Left lobe of liver (tissue), 2 donors: ENCODE data around the gene HECTD2. TPM values are rescaled to one million over a fixed set of nuclear protein-coding genes. Genes with fewer than 3 reads are reported as not detected.
"Not testable (repeated sequence)": the region's sequence is repeated elsewhere in the genome, so short reads cannot be mapped to it uniquely, and the experiment has no call there.

ENCODE experiments used
- ATAC-seq: fragments of 200-7000 bp; cut with Tn5 transposase; one replicate; pipeline ENCODE4 v1.9.1; 2020; ENCODE audit warnings: mild to moderate bottlenecking, moderate library complexity
- DNase-seq: peaks from one replicate; pipeline ENCODE4 v3.0.0-alpha.2; 2020; ENCODE audit warnings: low spot score
- total RNA-seq: library from RNA; stranded (reverse); gene quantifications from one replicate; pipeline ENCODE4 v1.2.1, GENCODE V29; 2021
- donor health status: DM: no; HTN: no; CAD: no; lungs with moderate emphysema.
- donor health status: DM: no; HTN: yes; CAD: no.

The HECTD2 gene
- total RNA-seq, 1 donor from 2014 or later = 1.7 TPM

DNA sequence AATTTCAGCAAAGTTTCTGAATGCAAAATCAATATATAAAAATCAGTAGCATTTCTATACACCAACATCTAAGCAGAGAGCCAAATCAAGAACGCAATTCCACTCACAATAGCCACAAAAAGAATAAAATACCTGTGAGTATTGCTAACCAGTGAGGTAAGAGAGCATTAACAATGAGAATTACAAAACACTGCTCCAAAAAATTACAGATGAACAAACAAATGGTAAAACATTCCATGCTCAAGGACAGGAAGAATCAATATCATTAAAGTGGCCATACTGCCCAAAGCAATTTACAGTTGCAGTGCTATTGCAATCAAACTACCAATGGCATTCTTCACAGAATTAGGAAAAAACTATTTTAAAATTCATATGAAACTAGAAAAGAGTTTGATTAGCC is 61.5 kb downstream of the HECTD2 start:
- DNase-seq = no peak
- no peak for ATAC-seq

DNA sequence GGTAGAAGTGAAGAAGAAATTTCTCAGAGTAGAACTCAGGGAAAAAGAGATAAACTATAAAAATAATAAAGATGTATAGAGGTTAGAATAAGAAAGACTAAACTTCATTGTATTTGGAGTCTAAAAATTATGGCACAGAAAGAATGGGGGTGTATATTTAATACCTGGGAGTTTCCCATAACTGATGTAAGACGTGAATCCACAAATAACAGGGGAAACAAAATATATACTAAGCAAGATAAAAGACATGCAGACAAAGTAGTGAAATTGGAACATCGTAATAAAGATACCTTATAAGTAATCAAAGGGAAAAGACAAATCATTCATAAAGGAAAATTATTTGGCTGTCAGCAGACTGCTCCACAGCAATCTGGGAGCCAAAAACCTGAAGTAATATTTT is 62.8 kb downstream of the HECTD2 start:
- no peak for ATAC-seq
- no peak for DNase-seq

DNA sequence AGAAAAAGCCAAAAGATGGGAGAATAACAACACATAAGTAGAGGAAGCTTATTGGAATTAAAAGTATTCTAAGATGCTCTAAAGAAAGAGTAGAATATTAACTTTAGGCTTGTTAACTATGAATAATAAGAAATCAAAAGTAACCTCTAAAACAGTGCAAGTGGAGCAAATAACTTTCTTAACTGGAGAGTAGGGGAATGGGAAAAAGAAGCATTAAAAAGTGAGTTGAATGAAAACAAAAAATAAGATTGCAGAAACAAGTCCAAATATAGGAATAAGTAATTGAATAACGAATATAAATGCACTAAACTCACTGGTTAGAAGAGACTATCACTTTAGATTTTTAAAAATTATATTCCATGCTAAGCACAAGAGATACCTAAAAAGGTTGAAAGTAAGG is 63.9 kb downstream of the HECTD2 start:
- DNase-seq = no peak
- ATAC-seq = no peak

DNA sequence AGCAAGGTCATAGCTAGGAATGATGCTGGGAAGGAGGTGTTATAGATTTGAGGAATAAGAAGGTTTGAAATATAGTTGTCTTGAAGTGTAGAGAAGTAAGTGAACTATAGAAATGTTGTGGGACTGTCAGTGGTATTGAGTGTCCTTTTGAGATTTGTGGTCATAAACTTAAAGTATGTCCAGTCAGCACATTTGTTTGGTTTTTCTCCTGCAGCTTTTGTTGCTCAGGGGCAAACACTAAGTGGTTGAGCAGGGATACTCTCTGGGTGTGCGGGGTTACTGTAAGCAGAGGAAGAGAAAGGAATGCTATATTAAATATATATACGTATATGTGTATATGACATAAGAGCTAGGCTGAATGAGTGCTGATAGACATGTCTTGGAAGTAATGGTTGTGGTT is 67.1 kb downstream of the HECTD2 start:
- DNase-seq (no peak), ATAC-seq (no peak)

DNA sequence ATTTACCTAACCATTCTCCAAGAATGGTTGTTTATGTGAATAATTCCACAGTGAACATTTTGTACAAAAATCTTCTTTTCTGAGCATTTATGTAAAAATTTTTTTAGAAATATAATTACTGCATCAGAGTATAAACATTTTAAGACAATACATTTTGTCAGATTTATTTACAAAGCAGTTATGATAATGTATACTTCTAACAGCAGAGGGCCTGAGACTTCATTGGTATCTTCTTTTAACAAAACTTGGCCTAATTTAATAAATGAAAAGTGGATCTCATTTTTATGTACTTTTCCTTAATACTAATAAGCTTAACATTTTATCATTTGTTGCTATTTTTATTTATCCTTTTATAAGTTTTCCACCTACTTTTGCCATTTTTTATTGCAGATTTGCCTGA is 69.4 kb downstream of the HECTD2 start:
- ATAC-seq (no peak), DNase-seq (no peak)

DNA sequence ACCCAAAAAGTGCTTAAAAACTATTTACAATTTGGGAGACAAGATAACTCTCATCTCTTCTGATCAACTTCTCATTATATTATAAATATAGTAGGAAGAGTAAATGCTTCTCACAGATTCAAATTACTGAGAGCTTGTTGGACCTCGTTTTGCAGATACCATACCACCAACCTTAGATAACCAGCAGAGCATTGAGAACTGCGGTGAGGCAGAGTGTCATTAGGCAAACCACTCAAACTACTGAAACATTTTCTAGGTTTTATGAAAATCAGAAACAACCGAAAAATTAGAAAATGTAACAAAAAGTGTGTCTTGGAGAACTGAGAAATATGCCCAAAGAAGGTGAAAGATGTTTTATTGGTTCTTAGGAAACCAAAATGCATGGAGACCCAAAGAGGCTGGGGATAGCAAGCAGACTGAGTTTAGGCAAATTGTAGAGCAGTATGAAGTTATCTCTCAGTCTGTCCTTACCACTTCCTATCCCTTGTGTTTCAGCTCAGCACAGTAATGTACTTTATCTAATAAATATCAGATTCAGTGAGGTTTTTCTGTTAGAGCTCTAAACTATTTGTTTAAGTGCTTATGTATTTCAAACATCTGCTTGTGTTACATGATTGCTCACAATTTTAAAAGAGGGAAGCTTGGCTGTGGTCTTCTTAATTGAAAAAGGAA is 77.9 kb downstream of the HECTD2 start:
- ATAC-seq = no peak
- DNase-seq = no peak

DNA sequence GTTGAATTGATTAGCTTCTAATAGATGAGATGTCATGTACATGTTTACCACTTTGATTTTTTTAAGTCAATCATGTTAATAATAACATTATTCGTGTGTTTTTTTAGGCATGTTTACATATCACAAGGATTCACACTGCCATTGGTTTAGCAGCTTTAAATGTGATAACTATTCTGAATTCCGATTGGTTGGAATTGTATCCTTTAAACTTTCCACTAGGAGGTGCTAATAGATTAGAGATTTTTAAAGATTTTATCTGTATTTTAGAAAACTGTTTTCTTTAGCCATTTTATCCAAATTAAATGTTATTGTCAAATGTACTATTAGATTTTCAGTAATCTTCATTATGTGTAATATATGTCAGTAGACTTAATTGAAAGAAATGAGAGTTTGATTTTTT is 83.2 kb downstream of the HECTD2 start:
- DNase-seq (no peak), ATAC-seq (peak; percentile 85)

DNA sequence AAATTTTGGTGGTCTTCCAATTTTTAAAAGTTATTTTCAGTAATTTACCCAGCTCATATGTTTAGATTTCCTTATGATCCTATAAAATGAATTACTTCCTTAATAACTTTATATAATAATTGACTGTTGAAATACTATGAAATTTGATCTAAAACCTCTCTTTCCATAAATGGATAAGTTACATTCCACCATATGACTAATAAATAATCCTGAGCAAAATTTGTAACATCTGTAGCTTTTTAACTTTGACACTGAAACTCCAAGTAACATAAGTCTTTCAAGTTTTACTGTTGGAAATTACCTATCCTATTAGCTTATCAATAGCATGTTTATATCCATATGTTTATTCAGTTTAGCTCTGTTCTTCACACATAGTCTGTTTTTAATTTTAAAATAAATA is 85.3 kb downstream of the HECTD2 start:
- ATAC-seq (no peak), DNase-seq (no peak)

DNA sequence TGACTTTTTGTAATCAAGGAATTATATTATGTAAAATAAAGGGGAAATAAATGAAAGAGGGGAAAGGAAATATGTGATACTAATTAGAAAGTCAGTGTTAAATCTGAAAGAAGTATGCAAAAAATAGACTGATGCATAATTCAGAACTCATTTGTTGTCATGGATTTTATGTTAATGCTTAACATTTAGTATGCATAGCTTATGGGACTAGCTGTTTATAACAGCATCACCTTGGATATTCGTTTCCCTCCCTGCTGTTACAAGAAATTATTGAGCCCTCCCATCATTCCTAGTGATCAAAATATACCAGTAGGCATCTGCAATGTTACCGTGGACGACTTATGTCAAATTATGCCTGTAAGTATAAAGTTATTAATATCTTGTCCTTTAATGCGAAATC is 85.9 kb downstream of the HECTD2 start:
- ATAC-seq (no peak), DNase-seq (no peak)

DNA sequence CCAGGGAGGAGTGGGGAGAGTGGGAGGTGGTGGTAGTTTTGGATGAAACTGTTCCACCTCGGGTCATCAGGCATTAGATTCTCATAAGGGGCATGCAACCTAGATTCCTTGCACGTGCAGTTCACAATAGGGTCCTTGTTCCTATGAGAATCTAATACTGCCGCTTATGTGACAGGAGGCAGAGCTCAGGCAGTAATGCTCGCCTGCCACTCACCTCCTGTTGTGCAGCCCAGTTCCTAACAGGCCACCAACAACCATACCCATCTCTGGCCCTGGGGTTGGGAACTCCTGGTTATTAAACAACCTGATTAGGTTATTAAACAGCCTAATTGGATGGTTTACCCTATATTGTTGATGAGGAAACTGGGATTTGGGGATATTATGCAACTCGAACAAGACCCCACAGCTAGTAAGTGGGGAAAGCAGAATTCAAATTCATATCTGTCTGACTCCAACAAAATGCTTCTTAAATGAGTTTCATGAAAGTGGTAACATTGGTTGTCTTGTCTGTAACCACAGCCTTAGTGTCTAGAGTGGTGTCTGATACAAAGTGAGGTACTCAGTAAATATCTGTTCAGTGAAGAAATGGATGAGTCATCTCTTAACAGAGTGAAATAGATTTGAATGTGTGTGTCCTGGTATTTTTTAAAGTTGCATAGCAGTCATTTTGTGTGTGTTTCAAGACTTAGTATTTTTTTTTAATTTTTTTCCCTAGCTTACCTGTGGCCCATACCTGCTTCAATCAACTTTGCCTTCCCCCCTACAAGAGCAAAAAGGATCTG is 101.6 kb downstream of the HECTD2 start:
- DNase-seq (no peak), ATAC-seq (no peak)

DNA sequence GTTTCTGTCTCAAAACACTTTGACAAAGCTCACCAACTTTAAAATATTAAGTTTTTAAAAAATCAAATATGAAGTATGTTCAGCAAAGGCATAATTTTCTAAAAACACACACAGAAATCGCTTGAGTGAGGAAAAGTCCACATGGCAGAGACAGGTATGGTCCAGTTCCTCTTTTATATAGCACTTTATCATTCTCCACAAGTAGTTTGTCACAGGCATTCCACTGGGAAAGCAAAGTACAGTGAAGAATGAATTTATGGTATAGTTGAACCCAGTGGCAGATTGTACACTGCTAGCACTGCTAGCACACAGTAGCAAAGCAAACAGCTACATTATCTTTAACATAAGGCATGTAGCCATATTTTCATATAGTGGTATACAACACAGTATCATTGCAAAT is 102.3 kb downstream of the HECTD2 start:
- no peak for DNase-seq
- no peak for ATAC-seq

DNA sequence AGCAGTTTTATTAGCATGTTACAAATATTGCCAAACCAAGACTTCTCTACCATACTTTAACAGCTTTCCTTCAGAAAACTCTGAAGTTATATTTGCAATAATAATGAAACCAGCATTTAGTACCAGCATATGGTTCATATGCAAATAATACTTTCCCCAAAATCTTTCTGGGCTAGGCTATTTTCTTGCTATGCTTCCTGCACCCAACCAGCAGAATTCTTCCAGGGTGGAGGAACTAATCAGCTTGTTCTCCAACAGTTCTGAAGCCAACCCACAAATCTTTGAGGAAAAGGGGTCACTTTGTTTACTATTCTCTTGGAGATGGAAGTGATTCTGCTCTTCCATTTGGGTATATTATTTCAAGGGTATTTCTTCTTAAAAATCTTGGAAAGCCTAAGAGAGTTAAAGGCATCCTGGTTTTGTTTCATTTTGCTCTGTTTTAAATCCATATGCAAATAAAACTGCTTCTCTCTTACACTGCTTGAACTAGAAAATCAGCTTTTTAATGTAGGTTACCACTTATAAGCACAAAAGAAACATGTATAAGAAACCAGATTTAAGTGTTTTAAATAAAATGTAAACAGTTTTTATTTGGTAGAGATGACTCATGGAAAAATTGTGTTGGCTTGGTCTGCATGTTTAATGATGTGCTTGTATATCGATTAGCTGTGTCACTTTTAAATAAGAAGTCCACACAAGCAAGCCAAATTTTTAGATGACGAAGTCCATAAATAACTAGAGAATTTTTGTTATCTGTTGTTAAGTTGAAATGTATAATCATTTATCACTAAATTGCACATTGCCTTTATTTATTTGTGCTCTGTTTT is 103.7 kb downstream of the HECTD2 start:
- no peak for DNase-seq
- peak; percentile 44 for ATAC-seq

DNA sequence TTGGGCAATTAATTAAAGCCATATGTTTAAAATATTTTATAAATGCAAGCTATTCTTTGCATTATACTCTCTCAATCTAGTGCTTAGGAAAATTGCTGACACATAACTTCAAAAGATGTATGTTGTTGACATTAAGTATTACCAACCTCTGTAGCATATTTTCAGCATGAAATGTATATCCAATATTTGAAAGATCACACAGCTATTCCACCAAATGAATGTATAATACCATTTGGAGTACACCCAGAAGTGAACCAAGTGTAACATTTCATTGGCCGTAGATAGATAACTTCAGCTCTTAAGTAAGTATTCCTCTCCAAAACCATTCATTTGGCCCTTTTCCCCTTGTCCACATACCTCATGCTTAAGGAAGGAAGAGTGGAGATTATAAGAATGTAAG is 104.6 kb downstream of the HECTD2 start:
- DNase-seq = no peak
- no peak for ATAC-seq

DNA sequence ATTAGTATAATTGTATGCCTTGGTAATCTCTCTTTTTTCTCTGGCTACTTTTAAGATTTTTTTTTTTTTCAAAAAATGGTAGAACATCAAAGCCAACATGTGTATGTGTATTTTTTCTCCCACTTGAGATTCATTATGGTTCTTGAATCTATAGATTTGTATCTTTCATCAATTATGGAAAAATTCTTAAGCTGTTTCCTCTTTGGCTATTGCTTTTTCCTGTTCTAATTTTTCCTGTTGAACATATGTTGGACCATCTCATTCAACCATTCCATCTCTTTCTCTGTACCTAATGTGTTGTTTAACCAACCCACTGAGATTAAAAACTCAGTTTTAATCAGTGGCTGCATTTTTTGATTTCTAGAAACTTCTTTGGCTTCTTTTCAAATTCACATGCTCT is 107.2 kb downstream of the HECTD2 start:
- no peak for ATAC-seq
- no peak for DNase-seq

DNA sequence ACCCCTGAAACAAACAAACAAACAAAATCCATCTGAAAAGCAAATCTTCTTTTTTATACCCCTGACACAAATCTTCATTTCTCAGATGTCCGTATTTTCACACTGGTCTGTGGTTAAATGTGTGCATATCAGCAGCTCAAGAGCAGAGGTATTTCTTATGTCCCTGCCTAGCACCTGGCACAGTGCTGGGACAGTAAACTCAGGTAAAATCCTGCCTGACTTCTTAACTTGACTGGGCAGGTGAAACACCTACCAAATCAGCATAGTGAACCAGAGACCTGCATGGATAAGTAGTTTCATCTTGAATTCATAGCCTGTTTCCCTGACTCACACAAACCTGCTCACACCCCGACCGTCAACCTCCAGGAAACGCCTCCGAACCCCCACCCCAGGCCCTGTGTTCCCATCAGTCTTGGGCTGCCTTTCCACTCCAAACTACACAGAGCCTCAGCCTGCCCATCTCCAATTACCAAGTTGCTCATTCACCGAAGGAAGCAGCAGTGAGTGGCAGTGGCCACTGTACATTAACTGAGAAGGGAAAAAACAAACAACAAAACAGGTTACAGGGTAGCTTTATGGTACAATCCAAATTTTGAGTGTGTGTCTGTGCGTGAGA is 109.9 kb downstream of the HECTD2 start:
- ATAC-seq = no peak
- DNase-seq = no peak

DNA sequence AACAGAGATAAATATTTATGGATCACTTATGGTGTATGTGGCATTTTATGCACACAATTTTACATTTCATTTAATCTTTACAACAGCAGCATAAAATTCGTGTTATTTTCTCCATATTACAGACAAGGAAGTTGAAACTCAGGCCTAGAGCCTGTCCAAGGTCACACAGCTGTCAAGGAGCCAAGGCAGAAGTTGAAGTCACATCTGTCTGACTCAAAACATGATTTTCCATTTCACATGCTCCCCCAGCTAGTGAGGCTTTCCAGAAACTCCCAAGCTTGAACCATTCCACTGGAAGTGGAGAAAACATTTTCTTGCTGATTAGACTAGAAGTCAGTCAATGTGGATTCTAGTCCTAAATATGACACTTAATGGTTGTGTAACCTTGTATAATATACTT is 110.5 kb downstream of the HECTD2 start:
- no peak for DNase-seq
- peak; percentile 52 for ATAC-seq

DNA sequence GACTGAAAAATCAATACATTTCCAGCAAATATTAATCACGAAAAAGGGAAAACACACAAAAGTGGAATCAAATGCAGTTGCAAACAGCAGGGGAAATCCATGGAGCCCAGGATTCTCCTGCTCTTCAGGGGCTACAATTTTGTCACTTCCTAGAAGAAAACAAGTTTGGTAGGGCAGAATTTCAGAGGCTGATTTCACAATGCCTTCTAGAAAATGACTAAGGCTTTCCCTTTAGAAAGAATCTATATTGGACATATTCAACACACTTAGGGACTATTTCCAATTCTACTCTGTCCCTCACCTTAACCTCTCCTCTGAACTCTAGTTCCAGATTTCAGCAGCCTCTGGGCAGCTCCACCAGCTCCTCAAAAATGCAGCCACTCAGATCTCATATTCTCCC is 111.3 kb downstream of the HECTD2 start:
- DNase-seq (no peak), ATAC-seq (no peak)

DNA sequence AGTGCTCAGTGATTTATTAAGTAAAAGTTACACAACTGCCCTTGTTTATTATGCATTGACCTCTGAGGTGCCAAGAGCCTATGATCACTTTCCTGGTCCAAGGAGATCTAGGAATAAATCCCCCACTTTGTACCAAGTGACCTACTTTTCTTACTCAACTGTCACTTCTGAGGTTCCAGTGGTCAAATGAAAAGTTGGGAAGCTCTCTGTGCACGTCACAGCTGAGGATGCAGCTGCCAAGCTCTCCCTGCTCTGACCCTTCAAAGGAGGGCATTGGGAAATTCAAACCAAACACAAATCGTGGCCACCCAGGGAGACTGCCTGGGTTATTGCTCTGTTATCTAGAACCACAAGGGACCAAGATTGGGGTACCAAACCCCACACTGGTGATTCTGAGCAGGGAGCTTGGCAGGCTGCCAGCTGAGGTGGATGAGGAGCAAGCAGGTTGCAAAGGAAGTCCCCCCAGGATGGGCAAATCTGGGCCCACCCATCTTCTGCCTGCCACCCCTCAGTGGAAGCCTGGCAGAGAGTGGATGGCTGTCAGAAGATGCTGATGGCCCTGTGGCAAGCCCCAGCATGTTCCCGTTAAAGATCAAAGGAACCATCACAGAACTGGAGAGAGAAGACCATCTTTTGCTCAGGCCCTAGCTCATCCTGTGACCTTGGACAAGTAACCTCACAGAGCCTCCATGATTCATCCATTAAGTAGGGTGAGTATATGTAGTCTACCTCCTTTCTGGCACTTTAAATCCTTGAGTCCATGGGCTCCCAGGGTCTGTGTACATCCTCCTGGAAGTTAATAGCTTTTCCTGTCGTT is 116.0 kb downstream of the HECTD2 start:
- DNase-seq = peak; percentile 85
- ATAC-seq = peak; percentile 85

DNA sequence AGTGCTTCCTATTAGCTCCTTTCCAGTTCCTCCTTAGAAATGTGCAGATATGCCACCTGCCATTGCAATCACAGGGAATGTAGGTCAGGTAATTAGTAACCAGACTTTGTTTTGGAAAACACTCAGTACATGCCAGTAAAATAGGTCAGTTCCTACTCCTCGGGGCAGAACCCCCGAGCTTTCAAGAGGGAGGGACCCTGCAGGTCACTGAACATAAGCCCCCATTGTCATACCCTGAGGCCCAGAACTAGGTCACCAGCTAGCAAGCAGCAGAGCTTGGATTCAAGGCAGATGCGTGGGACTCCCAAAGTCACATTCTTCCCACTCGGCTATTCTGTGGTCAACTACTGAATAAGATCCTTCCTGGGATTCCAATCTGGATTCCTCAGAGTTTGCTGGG is 117.9 kb downstream of the HECTD2 start:
- DNase-seq = peak; percentile 58
- peak; percentile 75 for ATAC-seq

DNA sequence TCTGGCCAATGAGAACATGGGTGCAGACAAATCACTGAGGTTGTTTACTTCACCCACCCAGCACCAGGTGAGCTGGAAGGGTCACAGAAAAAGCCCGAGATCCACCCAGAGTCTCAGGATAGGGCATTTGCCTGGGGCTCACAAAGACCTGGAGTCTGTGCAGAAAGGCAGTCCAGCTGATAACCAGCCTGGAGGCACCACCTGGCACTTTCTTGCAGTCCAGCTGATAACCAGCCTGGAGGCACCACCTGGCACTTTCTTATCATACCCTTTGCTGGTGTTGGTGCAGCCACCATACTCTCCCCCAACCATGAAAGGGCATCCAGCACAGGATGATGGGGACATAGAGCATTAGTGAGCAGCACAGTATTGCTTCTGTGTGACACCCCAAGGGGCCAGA is 118.6 kb downstream of the HECTD2 start:
- no peak for DNase-seq
- ATAC-seq = peak; percentile 4

DNA sequence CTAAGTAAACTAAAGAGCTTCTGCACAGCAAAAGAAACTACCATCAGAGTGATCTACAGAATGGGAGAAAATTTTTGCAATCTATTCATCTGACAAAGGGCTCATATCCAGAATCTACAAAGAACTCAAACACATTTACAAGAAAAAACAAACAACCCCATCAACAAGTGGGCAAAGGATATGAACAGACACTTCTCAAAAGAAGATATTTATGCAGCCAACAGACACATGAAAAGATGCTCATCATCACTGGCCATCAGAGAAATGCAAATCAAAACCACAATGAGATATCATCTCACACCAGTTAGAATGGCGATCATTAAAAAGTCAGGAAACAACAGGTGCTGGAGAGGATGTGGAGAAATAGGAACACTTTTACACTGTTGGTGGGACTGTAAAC is 124.6 kb downstream of the HECTD2 start:
- DNase-seq, ATAC-seq: not testable (repeated sequence)
